ENCODE data around the gene INO80D. TPM values are rescaled to one million over a fixed set of nuclear protein-coding genes. Genes with fewer than 3 reads are reported as not detected.

The INO80D gene
- total and polyA plus RNA-seq, 8 donors = 0.46 to 67.1 (median 23.8) TPM

DNA sequence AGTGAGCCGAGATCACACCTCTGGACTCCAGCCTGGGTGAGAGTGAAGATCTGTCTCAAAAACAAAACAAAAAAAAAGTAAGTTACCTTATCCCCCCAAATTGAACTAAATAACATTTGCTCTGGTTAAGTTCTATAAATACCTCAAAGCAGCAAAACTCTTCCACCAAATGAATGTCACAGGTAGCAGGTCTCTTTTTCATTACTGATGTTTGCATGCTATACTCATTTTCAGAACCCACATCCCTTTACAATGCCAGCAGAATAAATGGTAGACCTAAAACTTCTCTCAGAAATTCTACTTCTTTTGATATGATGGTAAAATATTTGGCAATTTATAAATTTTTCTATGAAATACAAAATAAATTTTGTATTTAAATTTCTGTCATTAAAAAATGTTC is 22.3 kb downstream of the INO80D start:
- TF ChIP-seq POLR2AphosphoS5 (IDR thresholded peaks at IDR 0.05) (no peak), POLR2A (IDR thresholded peaks at IDR 0.05) (no peak), EP300 (IDR thresholded peaks at IDR 0.05) (no peak)
- TF ChIP-seq, protein P1, sequence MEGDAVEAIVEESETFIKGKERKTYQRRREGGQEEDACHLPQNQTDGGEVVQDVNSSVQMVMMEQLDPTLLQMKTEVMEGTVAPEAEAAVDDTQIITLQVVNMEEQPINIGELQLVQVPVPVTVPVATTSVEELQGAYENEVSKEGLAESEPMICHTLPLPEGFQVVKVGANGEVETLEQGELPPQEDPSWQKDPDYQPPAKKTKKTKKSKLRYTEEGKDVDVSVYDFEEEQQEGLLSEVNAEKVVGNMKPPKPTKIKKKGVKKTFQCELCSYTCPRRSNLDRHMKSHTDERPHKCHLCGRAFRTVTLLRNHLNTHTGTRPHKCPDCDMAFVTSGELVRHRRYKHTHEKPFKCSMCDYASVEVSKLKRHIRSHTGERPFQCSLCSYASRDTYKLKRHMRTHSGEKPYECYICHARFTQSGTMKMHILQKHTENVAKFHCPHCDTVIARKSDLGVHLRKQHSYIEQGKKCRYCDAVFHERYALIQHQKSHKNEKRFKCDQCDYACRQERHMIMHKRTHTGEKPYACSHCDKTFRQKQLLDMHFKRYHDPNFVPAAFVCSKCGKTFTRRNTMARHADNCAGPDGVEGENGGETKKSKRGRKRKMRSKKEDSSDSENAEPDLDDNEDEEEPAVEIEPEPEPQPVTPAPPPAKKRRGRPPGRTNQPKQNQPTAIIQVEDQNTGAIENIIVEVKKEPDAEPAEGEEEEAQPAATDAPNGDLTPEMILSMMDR (IDR thresholded peaks at IDR 0.05) = no peak

GRCh38 chr2:206062724-206063123 is 23.2 kb downstream of the INO80D start:
- H3K4me1 ChIP-seq = peaks cover 0 to 5% (median 0%) of the 10 kb centered on the region in 4 donors
- peaks cover 2 to 57% (median 51%) of the 10 kb centered on the region in 4 donors for H3K36me3 ChIP-seq
- TF ChIP-seq EP300 (IDR thresholded peaks at IDR 0.05) = no peak
- H3K27ac ChIP-seq = no peak overlapping the region
- 75 to 87% (median 82%) methylated on average over 7 of the region's 7 CpGs for WGBS, 5 donors
- no peak for DNase-seq
- intact Hi-C loops (cut with DNase I; ENCODE audit: low total_unique reads) = no loop called here
- H3K9me3 ChIP-seq = no peaks in the 10 kb centered on the region
- H3K27me3 ChIP-seq = no peaks in the 10 kb centered on the region
- no peak overlapping the region for H3K4me3 ChIP-seq

More for the DNA sequence above, 22.3 kb downstream of the INO80D start:
- Histone ChIP-seq H3K27me3 (no peaks in the 10 kb centered on the region), H3K4me3 (no peak overlapping the region), H3K36me3 (peaks cover 2 to 48% (median 44%) of the 10 kb centered on the region in 4 donors), H3K4me1 (peaks cover 0 to 5% (median 0%) of the 10 kb centered on the region in 4 donors), H3K27ac (no peak overlapping the region), H3K9me3 (no peaks in the 10 kb centered on the region)
- no peak for DNase-seq
- 94 to 100% (median 100%) methylated on average over 1 of the region's 1 CpG for WGBS, 5 donors
- intact Hi-C loops (cut with DNase I; ENCODE audit: low total_unique reads) = no loop called here

DNA sequence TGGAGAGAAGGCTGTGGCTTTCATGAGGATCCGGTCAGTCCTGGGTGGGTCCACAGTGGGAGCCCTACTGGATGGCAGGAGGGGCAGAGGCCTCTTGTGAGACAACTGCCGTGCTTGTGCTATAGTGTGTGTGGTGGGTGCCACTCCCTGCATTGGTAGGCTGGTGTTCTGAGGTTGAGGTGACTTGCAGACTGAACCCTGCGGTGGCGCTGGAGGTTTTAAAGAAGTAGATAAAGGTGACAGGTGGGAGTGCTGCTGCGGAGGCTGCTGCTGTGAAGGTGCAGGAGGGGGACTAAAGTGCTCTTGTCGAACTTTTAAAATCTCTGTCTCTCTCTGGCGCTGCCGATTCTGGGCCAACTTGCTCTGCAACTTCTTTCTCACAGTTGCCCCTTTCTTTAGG is 29.7 kb downstream of the INO80D start:
- Histone ChIP-seq H3K9me3 (no peaks in the 10 kb centered on the region), H3K4me3 (no peak overlapping the region), H3K27me3 (no peaks in the 10 kb centered on the region), H3K4me1 (peaks cover 0 to 24% (median 7%) of the 10 kb centered on the region in 4 donors), H3K36me3 (peaks cover 10 to 83% (median 75%) of the 10 kb centered on the region in 4 donors), H3K27ac (no peak overlapping the region)
- WGBS, 5 donors = 41 to 69% (median 60%) methylated on average over 7 to 8 of the region's 8 CpGs
- DNase-seq = peak in 1 of 2 donors; percentile 43
- TF ChIP-seq, protein P1 (IDR thresholded peaks at IDR 0.05) = no peak
- TF ChIP-seq POLR2AphosphoS5 (IDR thresholded peaks at IDR 0.05) (no peak), POLR2A (IDR thresholded peaks at IDR 0.05) (no peak), EP300 (IDR thresholded peaks at IDR 0.05) (no peak)
- intact Hi-C loops (cut with DNase I; ENCODE audit: low total_unique reads) = no loop called here

- Histone ChIP-seq H3K4me3 (no peak overlapping the region), H3K4me1 (peaks cover 0 to 24% (median 7%) of the 10 kb centered on the region in 4 donors)
- intact Hi-C loops (cut with DNase I; ENCODE audit: low total_unique reads) = no loop called here
Measured at GRCh38 chr2:206054952-206055351, 31.0 kb downstream of the INO80D start.

GRCh38 chr2:206051912-206052311 is 34.1 kb downstream of the INO80D start:
- Histone ChIP-seq H3K27ac (no peak overlapping the region), H3K27me3 (no peaks in the 10 kb centered on the region), H3K4me3 (no peak overlapping the region), H3K9me3 (no peaks in the 10 kb centered on the region), H3K36me3 (peaks cover 10 to 50% (median 45%) of the 10 kb centered on the region in 4 donors), H3K4me1 (peaks cover 0 to 24% (median 7%) of the 10 kb centered on the region in 4 donors)
- WGBS, 5 donors = 86 to 96% (median 87%) methylated on average over 6 of the region's 6 CpGs
- DNase-seq = no peak
- TF ChIP-seq, protein P1 (IDR thresholded peaks at IDR 0.05) = no peak
- no peak for TF ChIP-seq POLR2A (IDR thresholded peaks at IDR 0.05)
- no peak for TF ChIP-seq EP300 (IDR thresholded peaks at IDR 0.05)
- no peak for TF ChIP-seq POLR2AphosphoS5 (IDR thresholded peaks at IDR 0.05)
- intact Hi-C loops (cut with DNase I; ENCODE audit: low total_unique reads) = no loop called here

More at GRCh38 chr2:206054952-206055351, 31.0 kb downstream of the INO80D start:
- DNase-seq = no peak
- no peaks in the 10 kb centered on the region for H3K27me3 ChIP-seq
- TF ChIP-seq POLR2A (IDR thresholded peaks at IDR 0.05) = no peak
- no peak for TF ChIP-seq EP300 (IDR thresholded peaks at IDR 0.05)
- TF ChIP-seq POLR2AphosphoS5 (IDR thresholded peaks at IDR 0.05) = no peak
- TF ChIP-seq, protein P1 (IDR thresholded peaks at IDR 0.05) = no peak
- H3K36me3 ChIP-seq = peaks cover 10 to 76% (median 64%) of the 10 kb centered on the region in 4 donors
- no peaks in the 10 kb centered on the region for H3K9me3 ChIP-seq
- 45 to 60% (median 49%) methylated on average over 3 of the region's 3 CpGs for WGBS, 5 donors
- no peak overlapping the region for H3K27ac ChIP-seq

All from stomach (tissue), 9 donors.